Measurements from ENCODE around the gene MBOAT1.
"Not testable (repeated sequence)": the region's sequence is repeated elsewhere in the genome, so short reads cannot be mapped to it uniquely, and the experiment has no call there.

The MBOAT1 gene

DNA sequence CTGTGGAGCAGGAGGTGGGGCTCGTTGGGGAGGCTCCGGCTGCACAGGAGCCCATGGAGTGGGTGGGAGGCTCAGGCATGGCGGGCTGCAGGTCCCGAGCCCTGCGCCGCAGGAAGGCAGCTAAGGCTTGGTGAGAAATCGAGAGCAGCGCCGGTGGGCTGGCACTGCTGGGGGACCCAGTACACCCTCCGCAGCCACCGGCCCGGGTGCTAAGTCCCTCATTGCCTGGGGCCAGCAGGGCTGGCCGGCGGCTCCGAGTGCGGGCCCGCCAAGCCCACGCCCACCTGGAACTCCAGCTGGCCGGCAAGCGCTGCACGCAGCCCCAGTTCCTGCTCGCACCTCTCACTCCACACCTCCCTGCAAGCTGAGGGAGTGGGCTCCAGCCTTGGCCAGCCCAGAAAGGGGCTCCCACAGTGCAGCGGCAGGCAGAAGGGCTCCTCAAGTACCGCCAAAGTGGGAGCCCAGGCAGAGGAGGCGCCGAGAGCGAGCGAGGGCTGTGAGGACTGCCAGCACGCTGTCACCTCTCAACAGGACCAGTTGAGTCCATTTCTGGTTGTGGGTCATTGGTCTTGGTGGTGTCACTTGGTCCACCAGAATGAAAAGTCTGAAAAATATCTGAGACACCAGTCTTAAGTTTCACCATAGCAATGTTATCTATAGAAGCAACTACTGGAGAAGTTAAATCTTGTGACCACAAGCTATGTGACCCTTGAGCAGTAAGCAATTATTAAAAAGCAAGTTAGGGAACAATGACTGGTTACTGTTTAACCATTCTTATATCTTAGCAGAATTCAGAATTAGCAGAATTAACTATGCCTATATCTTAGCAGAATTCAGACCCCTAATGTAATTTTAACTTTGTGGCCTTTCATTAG lies 32.8 kb upstream of the MBOAT1 start:
- DNase-seq; H3K36me3 ChIP-seq (ENCODE audit: control insufficient read depth, insufficient read depth, low read length); H3K9me3 ChIP-seq (ENCODE audit: control insufficient read depth, low read length); H3K27me3 ChIP-seq (replicated peaks; ENCODE audit: control insufficient read depth, insufficient read depth, low read length, poor library complexity, severe bottlenecking); H3K4me3 ChIP-seq (ENCODE audit: insufficient read depth, low read depth, low read length, poor library complexity, severe bottlenecking); H3K4me1 ChIP-seq (ENCODE audit: control insufficient read depth, insufficient read depth, low read length, poor library complexity, severe bottlenecking); H3K27ac ChIP-seq (ENCODE audit: insufficient read depth, low read length, poor library complexity, severe bottlenecking): not testable (repeated sequence)

DNA sequence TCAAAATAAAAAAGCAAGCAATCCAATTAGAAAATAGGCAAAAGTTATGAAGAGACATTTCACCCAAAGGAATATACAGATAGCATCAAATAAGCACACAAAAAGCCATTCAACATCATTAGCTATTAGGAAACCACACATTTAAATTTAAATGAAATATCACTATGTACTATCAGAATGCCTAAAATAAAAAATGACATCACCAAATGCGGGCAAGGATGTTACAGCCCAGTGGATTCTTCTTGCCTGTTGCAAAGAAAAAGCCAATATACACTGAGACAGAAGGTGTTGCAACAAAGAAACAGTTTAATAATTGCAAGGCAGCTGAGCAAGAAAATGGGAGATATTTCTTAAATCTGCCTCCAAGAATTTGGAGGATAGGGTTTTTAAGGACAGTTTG lies 31.0 kb upstream of the MBOAT1 start:
- no peaks in the 10 kb centered on the region for H3K27me3 ChIP-seq (replicated peaks; ENCODE audit: control insufficient read depth, insufficient read depth, low read length, poor library complexity, severe bottlenecking)
- H3K4me1 ChIP-seq (ENCODE audit: control insufficient read depth, insufficient read depth, low read length, poor library complexity, severe bottlenecking), result no peaks in the 10 kb centered on the region
- no peak overlapping the region for H3K27ac ChIP-seq (ENCODE audit: insufficient read depth, low read length, poor library complexity, severe bottlenecking)
- H3K36me3 ChIP-seq (ENCODE audit: control insufficient read depth, insufficient read depth, low read length), result no peaks in the 10 kb centered on the region
- H3K9me3 ChIP-seq (ENCODE audit: control insufficient read depth, low read length), result no peaks in the 10 kb centered on the region
- DNase-seq, result no peak
- H3K4me3 ChIP-seq (ENCODE audit: insufficient read depth, low read depth, low read length, poor library complexity, severe bottlenecking), result no peak overlapping the region

DNA sequence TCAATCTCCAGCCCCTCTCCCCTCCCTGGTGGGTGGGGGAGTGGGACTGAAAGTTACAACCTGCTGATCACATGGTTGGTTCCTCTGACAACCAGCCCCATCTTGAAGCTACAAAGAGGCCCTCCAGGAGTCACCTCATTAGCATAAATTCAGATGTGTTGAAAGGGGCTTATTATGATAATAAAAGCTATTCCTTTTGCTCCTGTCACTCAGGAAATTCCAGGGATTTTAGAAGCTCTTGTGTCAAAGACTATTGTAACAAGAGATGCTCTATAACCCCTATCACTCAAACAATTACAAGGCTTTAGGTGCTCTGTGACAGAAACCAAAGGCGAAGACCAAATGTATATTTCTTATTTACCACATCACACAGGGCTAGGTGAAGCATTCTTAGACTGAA lies 30.1 kb upstream of the MBOAT1 start:
- Histone ChIP-seq H3K36me3 (ENCODE audit: control insufficient read depth, insufficient read depth, low read length) (no peaks in the 10 kb centered on the region), H3K27me3 (replicated peaks; ENCODE audit: control insufficient read depth, insufficient read depth, low read length, poor library complexity, severe bottlenecking) (no peaks in the 10 kb centered on the region), H3K27ac (ENCODE audit: insufficient read depth, low read length, poor library complexity, severe bottlenecking) (no peak overlapping the region), H3K9me3 (ENCODE audit: control insufficient read depth, low read length) (no peaks in the 10 kb centered on the region), H3K4me3 (ENCODE audit: insufficient read depth, low read depth, low read length, poor library complexity, severe bottlenecking) (no peak overlapping the region), H3K4me1 (ENCODE audit: control insufficient read depth, insufficient read depth, low read length, poor library complexity, severe bottlenecking) (peaks cover 4% of the 10 kb centered on the region)
- no peak for DNase-seq

DNA sequence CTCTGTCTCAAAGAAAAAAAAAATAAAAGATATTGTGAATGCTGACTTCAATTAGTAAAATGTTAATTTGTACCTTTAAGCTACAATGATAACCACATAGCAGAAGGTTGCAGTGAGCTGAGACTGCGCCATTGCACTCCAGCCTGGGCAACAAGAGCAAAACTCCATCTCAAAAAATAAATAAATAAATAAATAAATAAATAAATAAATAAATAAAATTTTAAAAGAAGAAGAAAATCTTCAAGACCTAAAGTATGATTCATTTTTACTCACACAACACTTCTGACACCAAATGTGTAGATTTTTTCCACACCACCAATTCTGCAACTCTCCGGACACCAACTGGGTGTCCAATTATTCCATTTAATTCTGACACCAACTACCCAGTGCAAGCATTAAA lies 28.8 kb upstream of the MBOAT1 start:
- peaks cover 4% of the 10 kb centered on the region for H3K4me1 ChIP-seq (ENCODE audit: control insufficient read depth, insufficient read depth, low read length, poor library complexity, severe bottlenecking)
- no peak for DNase-seq
- no peaks in the 10 kb centered on the region for H3K27me3 ChIP-seq (replicated peaks; ENCODE audit: control insufficient read depth, insufficient read depth, low read length, poor library complexity, severe bottlenecking)
- no peaks in the 10 kb centered on the region for H3K36me3 ChIP-seq (ENCODE audit: control insufficient read depth, insufficient read depth, low read length)
- no peak overlapping the region for H3K4me3 ChIP-seq (ENCODE audit: insufficient read depth, low read depth, low read length, poor library complexity, severe bottlenecking)
- no peaks in the 10 kb centered on the region for H3K9me3 ChIP-seq (ENCODE audit: control insufficient read depth, low read length)
- H3K27ac ChIP-seq (ENCODE audit: insufficient read depth, low read length, poor library complexity, severe bottlenecking), result no peak overlapping the region

DNA sequence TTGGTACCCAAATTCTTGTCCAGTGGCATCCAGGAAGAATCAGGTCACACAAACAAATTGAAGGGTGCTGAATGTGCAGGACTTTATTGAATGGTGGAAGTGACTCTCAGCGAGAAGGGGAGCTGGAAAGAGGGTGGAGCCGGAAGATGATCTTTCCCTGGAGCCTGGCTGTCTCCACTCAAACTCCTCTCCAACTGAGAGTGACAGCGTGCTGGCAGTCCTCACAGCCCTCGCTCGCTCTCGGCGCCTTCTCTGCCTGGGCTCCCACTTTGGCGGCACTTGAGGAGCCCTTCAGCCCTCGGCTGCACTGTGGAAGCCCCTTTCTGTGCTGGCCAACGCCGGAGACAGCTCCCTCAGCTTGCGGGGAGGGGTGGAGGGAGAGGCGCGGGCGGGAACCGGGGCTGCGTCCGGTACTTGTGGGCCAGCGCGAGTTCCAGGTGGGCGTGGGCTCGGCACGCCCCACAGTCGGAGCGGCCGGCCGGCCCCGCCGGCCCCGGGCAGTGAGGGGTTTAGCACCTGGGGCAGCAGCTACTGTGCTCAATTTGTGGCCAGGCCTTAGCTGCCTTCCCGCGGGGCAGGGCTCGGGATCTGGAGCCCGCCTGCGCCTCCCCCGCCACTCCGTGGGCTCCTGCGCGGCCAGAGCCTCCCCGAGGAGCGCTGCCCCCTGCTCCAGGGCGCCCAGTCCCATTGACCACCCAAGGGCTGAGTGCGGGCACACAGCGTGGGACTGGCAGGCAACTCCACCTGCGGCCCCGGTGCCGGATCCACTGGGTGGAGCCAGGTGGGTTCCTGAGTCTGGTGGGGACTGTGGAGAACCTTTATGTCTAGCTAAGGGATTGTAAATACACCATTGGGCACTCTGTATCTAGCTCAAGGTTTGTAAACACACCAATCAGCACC lies 26.7 kb upstream of the MBOAT1 start:
- H3K9me3 ChIP-seq (ENCODE audit: control insufficient read depth, low read length), result no peaks in the 10 kb centered on the region
- H3K4me1 ChIP-seq (ENCODE audit: control insufficient read depth, insufficient read depth, low read length, poor library complexity, severe bottlenecking), result peaks cover 4% of the 10 kb centered on the region
- no peak overlapping the region for H3K4me3 ChIP-seq (ENCODE audit: insufficient read depth, low read depth, low read length, poor library complexity, severe bottlenecking)
- H3K27me3 ChIP-seq (replicated peaks; ENCODE audit: control insufficient read depth, insufficient read depth, low read length, poor library complexity, severe bottlenecking), result no peaks in the 10 kb centered on the region
- H3K36me3 ChIP-seq (ENCODE audit: control insufficient read depth, insufficient read depth, low read length), result no peaks in the 10 kb centered on the region
- DNase-seq, result no peak
- no peak overlapping the region for H3K27ac ChIP-seq (ENCODE audit: insufficient read depth, low read length, poor library complexity, severe bottlenecking)

DNA sequence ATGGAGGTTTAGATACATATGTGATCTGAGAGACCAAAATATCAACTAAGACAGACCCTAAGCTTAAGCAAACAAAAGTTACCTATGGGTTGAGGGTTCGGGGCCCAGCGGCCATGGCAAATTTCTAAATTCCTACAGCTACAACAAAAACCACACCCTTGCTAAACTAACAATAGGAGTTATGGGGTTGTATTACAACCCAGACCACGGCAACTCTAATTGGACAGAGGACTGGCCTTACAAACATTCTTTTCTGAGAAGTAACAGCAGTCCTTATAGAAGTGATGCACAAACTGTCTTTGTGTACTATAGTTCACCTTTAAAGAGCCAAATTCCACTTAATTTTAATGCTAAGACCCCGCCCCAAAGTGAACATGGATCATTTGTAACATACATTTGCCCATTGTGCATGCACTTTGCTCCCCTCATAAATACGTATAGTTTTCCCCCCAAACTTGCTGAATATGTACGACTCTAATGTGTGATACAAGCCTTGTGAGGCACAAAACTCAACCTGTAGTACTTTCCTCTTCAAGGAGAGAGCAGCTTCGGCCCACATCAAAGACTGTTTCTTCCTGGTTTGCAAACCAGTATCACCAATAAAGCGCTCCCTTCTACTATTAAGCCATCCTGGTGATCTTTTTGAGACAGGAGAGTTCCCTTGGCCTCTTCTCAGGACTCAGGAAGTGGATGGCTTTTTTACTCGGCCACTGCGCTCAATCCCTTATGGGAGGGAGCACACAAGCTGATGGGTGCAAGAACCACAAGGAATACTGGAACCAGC lies 25.6 kb upstream of the MBOAT1 start:
- Histone ChIP-seq H3K27me3 (replicated peaks; ENCODE audit: control insufficient read depth, insufficient read depth, low read length, poor library complexity, severe bottlenecking) (no peaks in the 10 kb centered on the region), H3K36me3 (ENCODE audit: control insufficient read depth, insufficient read depth, low read length) (no peaks in the 10 kb centered on the region), H3K4me3 (ENCODE audit: insufficient read depth, low read depth, low read length, poor library complexity, severe bottlenecking) (no peak overlapping the region), H3K4me1 (ENCODE audit: control insufficient read depth, insufficient read depth, low read length, poor library complexity, severe bottlenecking) (peaks cover 4% of the 10 kb centered on the region), H3K27ac (ENCODE audit: insufficient read depth, low read length, poor library complexity, severe bottlenecking) (no peak overlapping the region), H3K9me3 (ENCODE audit: control insufficient read depth, low read length) (no peaks in the 10 kb centered on the region)
- no peak for DNase-seq

DNA sequence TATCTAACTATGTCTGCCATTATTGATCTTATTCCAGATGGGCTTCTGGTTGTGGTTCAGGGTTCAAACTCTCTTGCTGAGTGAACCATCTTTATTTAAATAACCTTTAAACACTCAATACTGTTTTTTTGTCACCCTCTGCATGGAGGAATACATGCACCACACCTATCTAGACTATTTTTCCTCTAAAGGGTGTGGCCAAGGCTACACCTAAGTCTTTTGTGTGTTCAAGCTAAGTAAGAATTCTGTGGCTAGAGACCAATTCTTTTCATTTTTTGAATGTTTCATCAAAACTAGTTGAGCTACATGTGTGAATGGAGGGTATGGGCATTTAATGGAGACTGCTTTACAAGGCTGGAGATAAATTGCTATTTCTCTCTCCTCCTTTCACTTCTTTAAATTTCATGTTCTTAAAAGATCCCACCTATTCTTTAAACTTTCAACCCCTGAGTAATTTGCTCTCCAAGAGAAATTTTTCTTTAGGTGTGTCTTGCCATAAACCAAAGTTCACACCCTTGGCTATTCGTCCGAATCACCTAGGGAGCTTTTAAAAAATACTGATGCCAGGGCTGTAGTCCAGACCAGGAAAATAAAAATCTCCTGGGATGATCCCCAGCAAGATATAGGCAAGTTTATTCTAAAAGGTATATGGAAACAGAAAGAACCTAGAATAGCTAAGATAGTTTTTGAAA lies 24.8 kb upstream of the MBOAT1 start:
- Histone ChIP-seq H3K4me3 (ENCODE audit: insufficient read depth, low read depth, low read length, poor library complexity, severe bottlenecking) (no peak overlapping the region), H3K4me1 (ENCODE audit: control insufficient read depth, insufficient read depth, low read length, poor library complexity, severe bottlenecking) (peaks cover 4% of the 10 kb centered on the region), H3K36me3 (ENCODE audit: control insufficient read depth, insufficient read depth, low read length) (no peaks in the 10 kb centered on the region), H3K27me3 (replicated peaks; ENCODE audit: control insufficient read depth, insufficient read depth, low read length, poor library complexity, severe bottlenecking) (no peaks in the 10 kb centered on the region), H3K9me3 (ENCODE audit: control insufficient read depth, low read length) (no peaks in the 10 kb centered on the region), H3K27ac (ENCODE audit: insufficient read depth, low read length, poor library complexity, severe bottlenecking) (no peak overlapping the region)
- DNase-seq, result no peak

DNA sequence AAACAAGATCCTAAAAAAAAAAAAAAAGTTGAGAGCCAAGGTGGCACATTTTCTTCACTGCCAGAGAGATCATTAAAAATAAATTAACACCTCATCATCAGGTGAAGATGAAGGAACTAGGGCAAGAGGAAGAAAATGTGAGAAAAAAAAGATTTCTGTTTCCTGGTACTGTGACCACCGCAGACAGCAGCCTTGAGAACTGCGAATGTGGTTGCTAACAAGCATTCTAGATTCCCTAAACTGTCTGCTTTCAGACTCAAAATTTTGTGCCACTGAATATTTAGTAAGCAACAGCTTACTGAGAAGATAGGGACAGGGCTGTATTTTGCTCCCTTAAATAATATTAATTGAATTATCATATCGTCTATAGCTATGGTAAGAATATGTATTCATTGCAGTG lies 24.1 kb upstream of the MBOAT1 start:
- H3K4me1 ChIP-seq (ENCODE audit: control insufficient read depth, insufficient read depth, low read length, poor library complexity, severe bottlenecking), result peaks cover 4% of the 10 kb centered on the region
- H3K9me3 ChIP-seq (ENCODE audit: control insufficient read depth, low read length), result no peaks in the 10 kb centered on the region
- DNase-seq, result no peak
- H3K27me3 ChIP-seq (replicated peaks; ENCODE audit: control insufficient read depth, insufficient read depth, low read length, poor library complexity, severe bottlenecking), result no peaks in the 10 kb centered on the region
- no peak overlapping the region for H3K27ac ChIP-seq (ENCODE audit: insufficient read depth, low read length, poor library complexity, severe bottlenecking)
- no peak overlapping the region for H3K4me3 ChIP-seq (ENCODE audit: insufficient read depth, low read depth, low read length, poor library complexity, severe bottlenecking)
- H3K36me3 ChIP-seq (ENCODE audit: control insufficient read depth, insufficient read depth, low read length), result no peaks in the 10 kb centered on the region

DNA sequence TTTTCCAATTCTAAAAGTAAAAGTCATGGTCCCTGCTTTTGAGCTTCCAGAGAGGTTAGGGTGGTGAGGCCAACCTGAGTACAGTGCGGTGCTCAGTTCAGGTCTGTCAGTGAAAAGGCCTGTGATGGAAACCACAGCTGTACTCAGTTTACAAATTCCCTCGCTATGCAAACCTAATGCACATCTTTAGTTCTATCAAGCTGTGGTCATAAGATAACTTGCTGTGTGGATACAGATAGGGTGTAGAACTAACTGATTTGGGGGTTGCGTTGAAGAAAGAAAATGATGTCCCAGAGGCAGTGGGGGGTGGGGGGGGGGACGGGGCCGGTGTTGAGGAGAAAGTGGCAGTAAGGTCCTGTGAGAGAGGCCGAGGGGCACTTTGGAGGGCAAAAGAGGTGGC lies 22.8 kb upstream of the MBOAT1 start:
- Histone ChIP-seq H3K27me3 (replicated peaks; ENCODE audit: control insufficient read depth, insufficient read depth, low read length, poor library complexity, severe bottlenecking) (no peaks in the 10 kb centered on the region), H3K4me1 (ENCODE audit: control insufficient read depth, insufficient read depth, low read length, poor library complexity, severe bottlenecking) (peaks cover 4% of the 10 kb centered on the region), H3K27ac (ENCODE audit: insufficient read depth, low read length, poor library complexity, severe bottlenecking) (no peak overlapping the region), H3K9me3 (ENCODE audit: control insufficient read depth, low read length) (no peaks in the 10 kb centered on the region), H3K4me3 (ENCODE audit: insufficient read depth, low read depth, low read length, poor library complexity, severe bottlenecking) (no peak overlapping the region), H3K36me3 (ENCODE audit: control insufficient read depth, insufficient read depth, low read length) (no peaks in the 10 kb centered on the region)
- no peak for DNase-seq

All from effector memory CD4-positive, alpha-beta T cell (primary cell).